ENCODE data around the gene AHRR. TPM values are rescaled to one million over a fixed set of nuclear protein-coding genes. Genes with fewer than 3 reads are reported as not detected.
"Not testable (repeated sequence)": the region's sequence is repeated elsewhere in the genome, so short reads cannot be mapped to it uniquely, and the experiment has no call there.

Gene AHRR
- total RNA-seq, 1 donor from 2014 or later, result 11.3 TPM

- Histone ChIP-seq H3K27me3 (no peaks in the 10 kb centered on the region), H3K4me1 (no peaks in the 10 kb centered on the region), H3K9me3 (no peaks in the 10 kb centered on the region), H3K27ac (no peak overlapping the region), H3K36me3 (no peaks in the 10 kb centered on the region), H3K4me3 (no peak overlapping the region)
- no peak for DNase-seq (ENCODE audit: extremely low spot score in 2 of 2)
- intact Hi-C loops (cut with DNase I), result no loop called here
- TF ChIP-seq POLR2AphosphoS5 (IDR thresholded peaks at IDR 0.05; ENCODE audit: insufficient read depth in 1 of 2, low read depth in 1 of 2) (no peak), CTCF (IDR thresholded peaks at IDR 0.05) (no peak), POLR2A (IDR thresholded peaks at IDR 0.05) (no peak)
Observed at GRCh38 chr5:407801-408268, 86.3 kb downstream of the AHRR start.

- Histone ChIP-seq H3K4me1 (peaks cover 16% of the 10 kb centered on the region), H3K36me3 (no peaks in the 10 kb centered on the region), H3K9me3 (no peaks in the 10 kb centered on the region), H3K27me3 (no peaks in the 10 kb centered on the region), H3K27ac (no peak overlapping the region), H3K4me3 (no peak overlapping the region)
- TF ChIP-seq CTCF (IDR thresholded peaks at IDR 0.05) (no peak), POLR2AphosphoS5 (IDR thresholded peaks at IDR 0.05; ENCODE audit: insufficient read depth in 1 of 2, low read depth in 1 of 2) (no peak), POLR2A (IDR thresholded peaks at IDR 0.05) (no peak)
- DNase-seq (ENCODE audit: extremely low spot score in 2 of 2), result no peak
- intact Hi-C loops (cut with DNase I), result no loop called here
Observed at GRCh38 chr5:410911-411517, 89.5 kb downstream of the AHRR start.

- DNase-seq (ENCODE audit: extremely low spot score in 2 of 2), result no peak
- TF ChIP-seq CTCF (IDR thresholded peaks at IDR 0.05), result no peak
- no peak for TF ChIP-seq POLR2A (IDR thresholded peaks at IDR 0.05)
- TF ChIP-seq POLR2AphosphoS5 (IDR thresholded peaks at IDR 0.05; ENCODE audit: insufficient read depth in 1 of 2, low read depth in 1 of 2), result no peak
Observed at GRCh38 chr5:411728-412127, 90.2 kb downstream of the AHRR start.

GRCh38 chr5:414991-415927, 93.7 kb downstream of the AHRR start:
- intact Hi-C loops (cut with DNase I); DNase-seq (ENCODE audit: extremely low spot score in 2 of 2); H3K36me3 ChIP-seq; H3K9me3 ChIP-seq; H3K27me3 ChIP-seq: not testable (repeated sequence)
- H3K27ac ChIP-seq, result peak overlapping the region; percentile 90
- H3K4me1 ChIP-seq, result peaks cover 22% of the 10 kb centered on the region
- H3K4me3 ChIP-seq, result peak overlapping the region in 1 of 2 donors; percentile 16

More at GRCh38 chr5:411728-412127, 90.2 kb downstream of the AHRR start:
- Histone ChIP-seq H3K27me3 (no peaks in the 10 kb centered on the region), H3K27ac (no peak overlapping the region), H3K9me3 (no peaks in the 10 kb centered on the region), H3K4me1 (peaks cover 22% of the 10 kb centered on the region), H3K36me3 (no peaks in the 10 kb centered on the region), H3K4me3 (no peak overlapping the region)
- intact Hi-C loops (cut with DNase I), result no loop called here

- no peaks in the 10 kb centered on the region for H3K9me3 ChIP-seq
- no peaks in the 10 kb centered on the region for H3K27me3 ChIP-seq
- no peak for TF ChIP-seq POLR2A (IDR thresholded peaks at IDR 0.05)
- TF ChIP-seq CTCF (IDR thresholded peaks at IDR 0.05), result no peak
- no peak for TF ChIP-seq POLR2AphosphoS5 (IDR thresholded peaks at IDR 0.05; ENCODE audit: insufficient read depth in 1 of 2, low read depth in 1 of 2)
- peak overlapping the region; percentile 90 for H3K27ac ChIP-seq
- no peaks in the 10 kb centered on the region for H3K36me3 ChIP-seq
- intact Hi-C loops (cut with DNase I), result no loop called here
- no peak overlapping the region for H3K4me3 ChIP-seq
- H3K4me1 ChIP-seq, result peaks cover 22% of the 10 kb centered on the region
- DNase-seq (ENCODE audit: extremely low spot score in 2 of 2), result no peak
Observed at GRCh38 chr5:415928-416635, 94.6 kb downstream of the AHRR start.
